ENCODE data around the gene GPR142.

Gene GPR142

GRCh38 chr17:74356646-74357465, 10.4 kb upstream of the GPR142 start:
- Mint-ChIP-seq H3K27ac (no peak overlapping the region), H3K36me3 (no peaks in the 10 kb centered on the region), H3K27me3 (peaks cover 32% of the 10 kb centered on the region), H3K4me1 (peaks cover 7% of the 10 kb centered on the region), H3K4me3 (peak overlapping the region; percentile 42), H3K9me3 (no peaks in the 10 kb centered on the region)

GRCh38 chr17:74357466-74357809, 9.9 kb upstream of the GPR142 start:
- Mint-ChIP-seq H3K27me3 (peaks cover 32% of the 10 kb centered on the region), H3K4me1 (peaks cover 7% of the 10 kb centered on the region), H3K36me3 (no peaks in the 10 kb centered on the region), H3K4me3 (no peak overlapping the region), H3K27ac (no peak overlapping the region), H3K9me3 (no peaks in the 10 kb centered on the region)

GRCh38 chr17:74358697-74359096, 8.6 kb upstream of the GPR142 start:
- H3K27ac Mint-ChIP-seq, result no peak overlapping the region
- H3K4me1 Mint-ChIP-seq, result peaks cover 7% of the 10 kb centered on the region
- peak overlapping the region; percentile 43 for H3K4me3 Mint-ChIP-seq
- H3K9me3 Mint-ChIP-seq, result no peaks in the 10 kb centered on the region
- H3K27me3 Mint-ChIP-seq, result peaks cover 24% of the 10 kb centered on the region
- H3K36me3 Mint-ChIP-seq, result no peaks in the 10 kb centered on the region

GRCh38 chr17:74359916-74360315, 7.4 kb upstream of the GPR142 start:
- Mint-ChIP-seq H3K9me3 (no peaks in the 10 kb centered on the region), H3K27ac (no peak overlapping the region), H3K27me3 (peaks cover 15% of the 10 kb centered on the region), H3K4me3 (no peak overlapping the region), H3K36me3 (no peaks in the 10 kb centered on the region), H3K4me1 (peaks cover 3% of the 10 kb centered on the region)

GRCh38 chr17:74360899-74361229, 6.4 kb upstream of the GPR142 start:
- H3K36me3 Mint-ChIP-seq, result no peaks in the 10 kb centered on the region
- no peak overlapping the region for H3K27ac Mint-ChIP-seq
- no peaks in the 10 kb centered on the region for H3K9me3 Mint-ChIP-seq
- H3K4me1 Mint-ChIP-seq, result peaks cover 3% of the 10 kb centered on the region
- no peak overlapping the region for H3K4me3 Mint-ChIP-seq
- peaks cover 11% of the 10 kb centered on the region for H3K27me3 Mint-ChIP-seq

- Mint-ChIP-seq H3K9me3 (no peaks in the 10 kb centered on the region), H3K4me1 (peaks cover 3% of the 10 kb centered on the region), H3K27ac (no peak within 1 kb of the TSS), H3K4me3 (no peak within 1 kb of the TSS), H3K27me3 (peaks cover 10% of the 10 kb centered on the region), H3K36me3 (no peaks in the 10 kb centered on the region)
Measured at GRCh38 chr17:74361230-74362068, 5.9 kb upstream of the GPR142 start, which contains the start of gene BTBD17. BTBD17 (minus strand) TSS chr17:74361868; CDS start chr17:74361819, 49 bp downstream.

- Mint-ChIP-seq H3K27me3 (peaks cover 10% of the 10 kb centered on the region), H3K9me3 (no peaks in the 10 kb centered on the region), H3K4me3 (no peak overlapping the region)
Measured at GRCh38 chr17:74362069-74362405, 5.3 kb upstream of the GPR142 start.

GRCh38 chr17:74362810-74363498, 4.4 kb upstream of the GPR142 start:
- peaks cover 7% of the 10 kb centered on the region for H3K27me3 Mint-ChIP-seq
- H3K9me3 Mint-ChIP-seq, result no peaks in the 10 kb centered on the region
- H3K27ac Mint-ChIP-seq, result no peak overlapping the region
- no peaks in the 10 kb centered on the region for H3K36me3 Mint-ChIP-seq
- H3K4me3 Mint-ChIP-seq, result no peak overlapping the region
- peaks cover 3% of the 10 kb centered on the region for H3K4me1 Mint-ChIP-seq

More at GRCh38 chr17:74362069-74362405, 5.3 kb upstream of the GPR142 start:
- no peak overlapping the region for H3K27ac Mint-ChIP-seq
- peaks cover 3% of the 10 kb centered on the region for H3K4me1 Mint-ChIP-seq
- no peaks in the 10 kb centered on the region for H3K36me3 Mint-ChIP-seq

GRCh38 chr17:74368341-74369081, 1.2 kb downstream of the GPR142 start:
- Mint-ChIP-seq H3K36me3 (no peaks in the 10 kb centered on the region), H3K9me3 (no peaks in the 10 kb centered on the region), H3K4me3 (peak overlapping the region; percentile 70), H3K4me1 (peaks cover 17% of the 10 kb centered on the region), H3K27me3 (no peaks in the 10 kb centered on the region), H3K27ac (no peak overlapping the region)

- H3K27ac Mint-ChIP-seq, result no peak overlapping the region
Measured at GRCh38 chr17:74369221-74369620, 1.9 kb downstream of the GPR142 start.

GRCh38 chr17:74369665-74370490, 2.6 kb downstream of the GPR142 start:
- Mint-ChIP-seq H3K4me3 (no peak overlapping the region), H3K9me3 (no peaks in the 10 kb centered on the region), H3K27me3 (no peaks in the 10 kb centered on the region), H3K36me3 (no peaks in the 10 kb centered on the region), H3K4me1 (peaks cover 17% of the 10 kb centered on the region), H3K27ac (no peak overlapping the region)

More at GRCh38 chr17:74369221-74369620, 1.9 kb downstream of the GPR142 start:
- Mint-ChIP-seq H3K9me3 (no peaks in the 10 kb centered on the region), H3K27me3 (no peaks in the 10 kb centered on the region), H3K36me3 (no peaks in the 10 kb centered on the region), H3K4me1 (peaks cover 17% of the 10 kb centered on the region), H3K4me3 (peak overlapping the region; percentile 70)

GRCh38 chr17:74371653-74372147, 4.4 kb downstream of the GPR142 start:
- Mint-ChIP-seq H3K9me3 (no peaks in the 10 kb centered on the region), H3K27ac (no peak overlapping the region), H3K36me3 (no peaks in the 10 kb centered on the region), H3K4me3 (no peak overlapping the region), H3K4me1 (peaks cover 17% of the 10 kb centered on the region), H3K27me3 (no peaks in the 10 kb centered on the region)

GRCh38 chr17:74372426-74372825, 5.1 kb downstream of the GPR142 start:
- Mint-ChIP-seq H3K4me1 (peaks cover 17% of the 10 kb centered on the region), H3K4me3 (no peak overlapping the region), H3K27ac (no peak overlapping the region), H3K36me3 (no peaks in the 10 kb centered on the region), H3K27me3 (no peaks in the 10 kb centered on the region), H3K9me3 (no peaks in the 10 kb centered on the region)

- Mint-ChIP-seq H3K4me3 (no peak overlapping the region), H3K27ac (no peak overlapping the region), H3K9me3 (no peaks in the 10 kb centered on the region), H3K4me1 (peaks cover 6% of the 10 kb centered on the region), H3K27me3 (no peaks in the 10 kb centered on the region), H3K36me3 (no peaks in the 10 kb centered on the region)
Measured at GRCh38 chr17:74373838-74374606, 6.7 kb downstream of the GPR142 start.

Data from activated naive CD4-positive, alpha-beta T cell treated with anti-CD3 and anti-CD28 coated beads, Interleukin-2, amount 50 U/mL, for 24 hours (primary cell).